ENCODE data around the gene CACNB4.

CACNB4 gene

DNA sequence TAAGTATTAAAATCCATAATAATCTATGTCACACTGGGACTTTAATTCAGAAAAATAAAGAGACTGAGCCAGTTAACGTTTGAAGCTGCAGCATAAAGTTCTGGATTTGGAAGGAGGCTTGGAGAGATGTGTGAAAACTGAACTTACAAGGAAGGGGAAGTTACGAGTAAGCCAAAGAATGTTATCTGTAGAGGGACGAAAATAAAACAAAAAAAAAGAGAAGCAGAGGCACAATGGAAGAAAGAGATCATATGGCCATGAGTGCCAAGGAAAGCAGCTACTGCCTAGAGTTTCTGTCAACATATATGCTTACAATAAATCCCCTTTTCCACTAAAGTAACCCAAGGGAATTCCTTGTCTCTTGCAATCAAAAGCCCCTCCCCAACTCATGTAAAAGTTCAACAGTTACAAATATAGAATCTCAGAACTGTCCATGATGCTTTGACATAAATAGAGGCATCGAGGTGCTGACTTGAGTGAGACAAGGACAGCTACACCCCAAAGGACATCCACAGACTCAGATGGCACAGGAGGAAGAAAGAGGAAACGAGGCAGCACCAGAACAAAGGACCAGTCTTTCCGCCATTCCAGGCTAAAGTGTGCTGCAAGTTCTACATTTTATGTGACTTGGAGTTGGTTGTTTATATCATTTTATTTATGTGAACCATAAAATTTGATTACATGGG is 254.5 kb downstream of the CACNB4 start:
- DNase-seq, result no peak

DNA sequence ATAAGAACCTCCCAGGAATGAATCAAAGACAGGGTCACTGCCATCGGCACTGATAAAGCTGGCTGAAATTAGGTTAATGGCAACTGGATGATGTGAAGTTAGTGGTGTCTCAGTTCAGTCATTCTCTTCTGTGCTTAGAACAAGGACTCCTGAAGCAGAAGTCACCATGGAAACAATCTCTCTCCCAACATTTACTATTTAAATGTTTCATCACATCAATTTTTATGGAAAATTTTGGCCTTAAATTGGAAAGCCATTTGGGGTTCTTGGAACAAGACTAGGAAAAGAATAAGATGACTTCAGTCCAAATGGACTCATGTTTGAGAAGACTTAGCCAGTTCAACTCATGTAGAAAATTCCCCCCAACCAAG is 255.2 kb downstream of the CACNB4 start:
- no peak for DNase-seq

DNA sequence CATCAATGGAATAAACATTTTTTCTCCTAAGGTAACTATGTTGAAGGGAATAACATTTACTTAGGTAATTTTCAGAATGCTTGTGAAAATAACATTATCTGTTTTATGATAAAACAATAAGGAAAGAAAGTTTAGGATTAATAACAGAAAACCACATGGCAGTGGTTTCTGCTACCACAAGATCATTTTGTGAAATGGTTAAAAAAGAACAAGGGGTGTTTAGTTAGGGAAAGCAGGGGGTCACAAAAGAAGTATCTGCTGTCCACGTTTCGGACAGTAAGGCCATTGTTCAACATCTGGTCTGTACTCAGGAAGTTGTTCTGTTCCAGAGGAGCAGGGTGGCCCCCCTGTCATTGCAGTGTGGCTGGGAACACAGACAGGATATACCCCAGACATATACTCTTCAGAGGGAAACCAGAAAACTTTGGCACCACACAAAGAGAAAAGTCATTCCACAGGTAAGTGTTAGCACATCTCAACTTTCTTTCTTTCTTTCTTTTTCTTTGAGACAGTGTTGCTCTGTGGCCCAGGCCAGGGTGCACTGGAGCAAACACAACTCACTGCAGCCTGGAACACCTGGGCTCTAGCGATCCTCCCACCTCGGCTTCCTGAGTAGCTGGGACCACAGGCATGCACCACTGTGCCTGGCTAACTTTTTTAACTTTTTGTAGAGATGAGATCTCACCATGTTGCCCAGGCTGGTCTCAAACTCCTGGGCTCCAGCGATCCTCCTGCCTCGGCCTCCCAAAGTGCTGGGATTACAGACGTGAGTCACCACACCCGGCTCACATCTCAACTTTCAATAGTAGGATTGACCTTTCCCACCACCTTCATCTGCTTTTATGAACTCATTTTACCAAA is 255.8 kb downstream of the CACNB4 start:
- no peak for DNase-seq

DNA sequence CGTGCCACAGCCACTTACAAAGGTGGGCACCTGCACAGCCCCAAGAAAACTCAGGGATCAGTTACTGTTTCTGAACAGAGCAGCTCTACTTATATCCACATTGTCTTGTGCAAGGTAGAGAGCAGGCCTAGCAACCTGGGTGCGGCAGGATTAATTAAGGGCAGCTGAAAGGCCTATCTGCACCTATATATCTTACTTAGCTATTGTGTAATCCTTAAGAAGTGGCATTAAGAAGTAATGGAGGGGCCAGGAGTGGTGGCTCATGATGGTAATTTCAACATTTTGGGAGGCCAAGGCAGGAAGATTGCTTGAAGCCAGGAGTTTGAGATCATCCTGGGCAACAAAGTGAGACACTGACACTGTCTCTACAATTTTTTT is 257.8 kb downstream of the CACNB4 start:
- DNase-seq, result no peak

DNA sequence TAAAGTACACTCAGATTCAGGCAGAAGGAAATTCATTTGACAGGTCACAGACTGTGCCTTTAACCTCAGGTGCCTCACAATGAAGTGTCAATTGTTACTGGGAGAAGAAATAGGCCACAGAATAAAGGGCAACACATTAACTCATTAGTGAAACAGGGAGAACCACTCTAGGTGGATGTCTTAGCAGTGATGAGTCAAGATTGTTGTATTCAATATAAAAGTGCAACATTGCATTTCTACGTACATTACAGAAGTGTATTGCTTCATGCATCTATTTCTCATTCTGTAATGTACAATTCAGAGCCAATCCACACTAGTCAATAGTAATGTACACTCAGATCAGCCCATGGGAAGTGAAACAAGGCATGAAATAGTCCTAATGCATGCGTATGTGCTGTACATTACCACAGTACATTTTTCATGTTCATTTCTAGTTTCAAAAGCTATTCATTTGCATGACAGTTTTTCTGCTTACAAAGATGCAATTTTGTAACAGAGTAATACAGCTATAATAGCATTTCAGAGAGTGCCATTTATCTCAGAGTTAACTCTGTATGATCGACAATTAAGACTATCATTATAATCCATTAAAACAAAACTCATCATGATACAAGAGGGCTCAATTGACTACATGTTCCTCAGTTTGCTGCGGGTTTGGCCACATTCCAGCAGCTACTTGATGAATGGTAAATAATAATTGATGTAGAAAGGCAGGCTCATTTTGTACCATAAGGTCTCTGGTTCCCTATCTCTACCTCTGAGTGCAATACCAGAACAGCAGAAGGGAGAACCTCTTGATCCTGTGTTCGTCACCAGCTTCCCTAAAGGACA is 258.4 kb downstream of the CACNB4 start:
- DNase-seq, result no peak

DNA sequence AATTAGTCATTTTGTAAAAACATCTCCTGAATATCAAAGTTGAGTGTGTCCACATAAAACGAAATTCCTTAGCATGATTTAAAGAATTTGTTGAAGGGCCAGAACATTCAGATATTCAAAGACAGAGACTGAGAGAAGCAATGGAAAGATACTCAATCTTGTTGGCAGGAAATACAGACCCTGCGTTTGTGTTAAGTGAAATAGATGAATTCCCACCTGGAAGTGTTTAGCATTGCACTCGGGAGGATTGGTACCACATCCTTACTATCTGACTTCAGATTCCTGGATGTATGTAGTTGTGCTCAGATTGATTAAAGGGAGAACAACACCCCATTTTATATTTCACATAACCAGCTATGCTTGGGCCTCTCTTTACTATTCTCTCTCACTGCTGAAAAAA is 260.9 kb downstream of the CACNB4 start:
- no peak for DNase-seq

DNA sequence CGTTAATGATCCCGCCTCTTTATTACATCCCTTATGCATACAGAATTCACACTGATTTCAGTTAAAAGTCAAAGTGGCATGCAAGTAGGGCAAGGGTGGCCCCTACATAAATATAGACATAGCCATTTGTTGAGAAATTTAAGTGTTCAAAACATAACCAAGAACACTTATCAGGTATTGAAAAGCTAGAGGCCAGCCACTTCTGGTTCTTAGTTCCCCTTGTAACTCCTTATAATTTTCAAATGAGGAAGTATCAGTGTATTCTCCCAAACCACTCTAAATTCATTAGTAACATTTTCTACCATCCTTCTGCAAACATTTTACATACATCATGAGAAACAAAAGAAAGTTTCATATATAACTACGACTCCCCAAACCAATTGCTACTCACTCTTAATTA is 264.9 kb downstream of the CACNB4 start:
- no peak for DNase-seq

DNA sequence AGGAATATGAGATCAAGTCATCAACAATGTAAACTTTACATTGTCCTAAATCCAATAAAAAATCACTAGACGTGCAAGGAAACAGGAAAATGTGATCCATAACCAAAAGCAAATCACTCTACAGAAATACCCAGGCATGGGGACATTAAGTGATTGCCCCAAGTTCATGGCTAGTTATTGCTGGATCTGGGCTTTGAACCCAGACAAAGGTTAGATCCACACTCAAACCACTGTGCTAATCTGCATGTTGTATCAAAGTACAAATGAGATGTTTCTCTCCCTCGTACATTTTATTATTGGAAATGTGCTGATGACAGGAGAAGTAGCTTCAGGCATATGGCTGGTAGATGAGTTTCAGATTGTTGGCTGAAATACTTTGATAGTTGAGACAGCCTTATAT is 267.9 kb downstream of the CACNB4 start:
- DNase-seq, result no peak

DNA sequence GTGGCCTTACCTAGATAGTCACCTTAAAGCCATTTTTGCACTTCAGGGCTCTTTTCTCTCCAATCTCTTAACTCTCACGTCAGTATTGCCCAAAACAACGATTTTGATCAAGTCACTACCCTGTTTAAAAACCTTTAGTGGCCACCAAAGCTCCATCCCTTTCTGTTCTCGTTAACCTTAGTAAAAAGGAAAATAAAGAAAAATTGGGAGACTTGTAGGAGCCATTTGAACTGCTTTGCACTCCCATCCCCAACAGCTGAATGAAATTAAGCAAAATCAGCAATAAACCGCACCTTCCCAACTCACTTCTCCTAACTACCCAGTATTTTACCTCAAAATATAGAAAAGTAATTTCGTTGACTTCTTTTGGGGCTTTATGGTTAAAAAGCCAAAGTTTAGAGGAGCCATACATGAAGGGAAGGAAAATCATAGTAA is 269.9 kb downstream of the CACNB4 start:
- no peak for DNase-seq

DNA sequence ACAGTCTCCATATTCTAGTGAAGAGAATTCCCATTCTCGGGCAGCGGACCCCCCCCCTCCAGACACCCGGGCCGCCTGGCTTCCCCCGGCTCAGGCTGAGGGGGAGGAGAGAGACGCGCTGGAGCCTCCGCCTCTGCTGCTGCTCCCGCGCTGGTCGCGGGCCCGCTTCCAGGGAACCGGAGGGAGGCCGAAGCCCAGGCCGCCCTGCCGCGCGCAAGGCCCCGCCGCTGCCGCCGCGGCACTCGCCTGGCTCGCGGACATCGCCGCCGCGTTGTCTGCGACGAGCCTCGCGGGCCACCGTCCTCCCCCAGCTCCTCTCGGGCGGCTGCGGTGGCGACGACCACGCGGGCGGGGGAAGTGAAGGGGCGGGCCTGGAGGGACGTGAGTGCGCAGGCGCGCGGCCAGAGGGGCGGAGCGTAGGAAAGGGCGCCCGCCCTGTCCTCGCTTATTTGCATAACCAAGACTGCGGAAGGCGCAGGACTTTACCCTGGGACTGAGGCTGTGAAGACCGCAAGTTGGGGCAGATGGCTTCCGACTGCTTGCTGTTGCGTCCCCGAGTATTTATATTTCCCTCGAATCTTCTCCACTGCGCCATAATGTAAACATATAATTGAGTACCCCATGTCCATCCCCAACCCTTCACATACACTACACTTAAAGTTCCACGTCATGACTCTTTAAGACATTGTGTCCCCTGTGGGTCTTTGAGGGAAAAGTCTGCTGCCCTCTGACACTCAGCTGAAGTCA is 270.5 kb downstream of the CACNB4 start, which contains the start of gene ARL5A:
TSS of gene ARL5A (minus strand) at position 279 of the 747 bp plus-strand sequence. CDS start at position 34, 245 bp downstream.
- peak; percentile 83 for DNase-seq

DNA sequence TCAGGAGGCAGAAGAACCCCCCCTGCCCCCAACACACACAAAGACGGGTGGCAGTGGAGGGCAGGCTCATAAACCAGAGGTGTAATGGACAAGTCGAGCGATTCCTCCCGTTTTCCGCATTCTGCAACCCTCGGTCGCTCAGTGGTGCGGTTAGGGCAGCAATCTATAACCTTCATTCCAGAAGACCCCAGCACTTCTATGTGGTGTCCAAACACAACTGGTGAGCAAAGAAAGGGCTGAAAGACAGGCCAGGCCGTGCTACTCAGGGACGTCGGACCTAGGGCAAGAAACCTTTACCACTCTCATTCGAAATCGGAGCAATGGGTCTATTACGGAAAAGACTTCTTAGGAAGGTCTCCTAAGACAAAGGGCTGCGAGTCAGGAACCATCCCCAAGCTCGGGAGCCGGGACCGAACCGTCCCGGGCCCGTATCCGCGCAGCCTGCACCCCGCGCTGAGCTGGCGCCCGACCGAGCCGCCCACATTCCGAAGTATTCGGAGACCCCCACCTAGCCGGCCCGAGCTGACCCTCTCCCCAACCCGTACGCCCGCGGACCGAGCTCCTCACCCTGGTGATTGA is 271.2 kb downstream of the CACNB4 start:
- no peak for DNase-seq

DNA sequence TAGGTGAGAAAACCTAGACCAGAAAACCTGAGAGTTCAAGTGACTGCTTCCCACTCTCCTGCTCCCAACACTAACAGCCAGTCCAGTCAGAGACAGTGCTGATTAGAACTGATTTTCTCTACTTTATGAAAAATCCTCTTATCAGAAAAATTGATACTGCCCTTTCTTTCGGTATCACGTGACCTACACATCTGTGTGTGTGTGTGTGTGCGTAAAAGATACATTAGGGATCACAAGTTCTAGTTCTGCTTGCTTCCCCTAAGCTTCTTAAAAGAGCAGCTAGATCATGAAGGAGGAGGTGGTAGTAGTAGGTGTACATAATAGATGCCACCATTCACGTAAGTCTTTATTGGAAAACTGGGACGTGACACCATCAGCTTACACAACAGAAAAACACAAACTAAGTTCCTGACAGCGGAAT is 272.1 kb downstream of the CACNB4 start:
- DNase-seq, result no peak

DNA sequence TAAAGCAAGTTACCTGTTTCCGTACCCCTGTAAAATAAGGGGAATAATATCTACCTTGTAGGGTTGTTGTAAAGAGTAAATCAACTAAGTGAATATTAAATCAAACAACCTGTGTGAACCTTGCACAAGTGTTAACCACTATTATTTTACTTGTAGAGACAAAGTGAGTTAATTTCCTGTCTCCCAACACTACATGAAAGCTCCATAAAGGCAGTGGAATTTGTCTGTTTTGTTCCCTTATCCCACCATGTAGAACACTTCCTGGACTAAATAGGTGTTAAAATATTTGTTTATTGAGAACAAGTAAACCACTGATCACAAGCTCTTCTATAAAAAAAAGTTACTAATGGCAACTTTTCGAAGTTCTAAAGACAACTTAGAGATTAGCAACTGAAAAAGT is 274.0 kb downstream of the CACNB4 start:
- no peak for DNase-seq

DNA sequence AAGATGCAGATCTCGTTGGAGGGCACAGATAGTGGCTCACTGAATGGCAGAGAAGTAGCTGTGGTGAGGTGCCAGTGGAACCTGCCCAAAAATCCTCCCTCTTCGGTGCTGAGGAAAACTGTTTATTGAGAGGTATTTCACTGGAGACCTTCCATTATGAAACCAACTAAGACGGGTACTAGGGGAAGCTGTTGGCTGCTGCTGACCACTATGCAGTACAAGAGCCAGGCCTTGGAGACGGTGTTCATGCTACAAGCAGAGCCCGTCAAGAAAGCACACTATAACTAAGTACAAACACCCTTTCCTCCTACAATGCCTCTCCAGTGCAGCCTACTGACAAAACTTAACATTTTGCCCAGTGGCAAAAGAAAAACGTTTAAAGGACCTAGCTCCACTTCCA is 275.2 kb downstream of the CACNB4 start:
- DNase-seq, result no peak

DNA sequence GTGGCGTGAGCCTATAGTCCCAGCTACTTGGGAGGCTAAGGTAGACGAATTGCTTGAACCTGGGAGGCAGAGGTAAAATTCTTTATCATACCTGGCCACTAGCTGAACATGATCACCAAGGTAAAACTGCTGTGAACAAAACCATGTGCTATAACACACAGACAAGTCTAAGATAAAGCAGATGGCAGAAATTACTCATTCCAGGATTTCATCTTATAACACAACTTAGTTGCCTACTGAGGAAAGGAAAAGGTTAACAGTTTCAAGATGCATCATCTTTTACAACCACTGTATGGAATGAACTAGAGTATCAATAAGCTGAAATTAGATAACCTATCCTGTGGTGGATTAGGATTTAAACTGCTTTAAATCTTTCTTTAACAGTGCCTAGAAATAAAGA is 278.9 kb downstream of the CACNB4 start:
- DNase-seq, result no peak

DNA sequence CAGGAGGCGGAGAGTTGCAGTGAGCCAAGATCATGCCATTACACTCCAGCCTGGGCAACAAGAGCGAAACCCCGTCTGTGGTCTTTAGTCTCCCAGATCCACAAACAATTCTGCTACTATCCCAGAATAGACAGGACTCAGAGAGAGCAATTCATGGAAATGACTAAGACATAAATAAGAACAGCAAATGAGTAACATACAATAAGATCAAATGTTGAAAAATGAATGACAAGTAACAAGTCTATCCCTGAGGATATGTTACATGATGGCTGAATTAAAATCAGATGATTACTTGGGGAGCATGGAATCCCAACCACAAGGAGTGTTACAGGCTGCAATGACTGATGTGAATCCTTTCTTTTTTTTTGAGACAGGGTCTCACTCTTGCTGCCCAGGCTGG is 280.9 kb downstream of the CACNB4 start:
- DNase-seq, result no peak

DNA sequence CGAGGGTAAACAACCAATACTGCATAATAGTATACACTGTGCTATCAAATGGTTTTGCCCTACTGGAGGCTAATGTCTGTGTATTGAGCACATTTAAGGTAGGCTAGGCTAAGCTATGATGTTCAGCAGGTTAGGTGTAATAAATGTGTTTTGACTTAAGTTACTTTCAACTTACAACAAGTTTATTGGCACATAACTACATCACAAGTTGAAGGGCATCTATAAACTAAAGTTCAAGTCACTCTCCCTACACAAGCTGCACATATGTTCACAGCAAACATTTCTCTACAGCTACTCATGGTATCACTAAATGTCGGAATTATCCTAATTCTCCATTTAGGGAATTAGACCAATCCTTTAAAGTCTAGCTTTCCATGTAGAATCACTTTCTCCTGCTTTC is 282.0 kb downstream of the CACNB4 start:
- DNase-seq, result no peak

DNA sequence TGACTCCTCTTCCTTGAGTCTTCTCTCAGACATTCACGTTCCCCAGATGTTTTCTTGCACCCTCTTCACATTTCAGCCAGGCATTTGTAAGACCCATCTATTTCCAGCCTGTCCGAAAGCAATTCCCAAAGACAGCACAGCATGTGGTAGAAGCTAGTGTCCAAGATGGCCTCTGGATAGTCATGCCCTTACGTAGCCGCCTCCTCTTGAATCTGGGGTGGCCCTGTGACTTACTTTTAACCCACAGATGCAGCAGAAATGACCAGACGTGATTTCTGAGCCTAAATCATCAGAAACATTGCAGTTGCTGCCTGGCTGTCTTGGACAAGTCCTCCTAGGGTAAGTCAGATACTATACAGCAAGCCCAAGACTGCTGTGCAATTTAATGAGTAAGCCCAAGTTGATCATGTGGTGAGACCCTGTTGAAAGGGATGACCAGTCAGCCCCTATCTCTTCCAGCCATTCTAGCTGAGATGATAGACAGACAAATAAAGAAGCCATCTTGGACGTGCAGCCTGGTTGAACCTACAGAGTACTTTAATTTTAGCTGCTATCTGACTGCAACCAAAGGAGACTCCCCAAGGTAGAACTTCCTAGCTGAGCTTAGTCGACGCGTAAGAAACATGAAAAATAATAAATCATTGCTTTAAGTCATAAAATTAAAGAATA is 282.9 kb downstream of the CACNB4 start:
- no peak for DNase-seq

DNA sequence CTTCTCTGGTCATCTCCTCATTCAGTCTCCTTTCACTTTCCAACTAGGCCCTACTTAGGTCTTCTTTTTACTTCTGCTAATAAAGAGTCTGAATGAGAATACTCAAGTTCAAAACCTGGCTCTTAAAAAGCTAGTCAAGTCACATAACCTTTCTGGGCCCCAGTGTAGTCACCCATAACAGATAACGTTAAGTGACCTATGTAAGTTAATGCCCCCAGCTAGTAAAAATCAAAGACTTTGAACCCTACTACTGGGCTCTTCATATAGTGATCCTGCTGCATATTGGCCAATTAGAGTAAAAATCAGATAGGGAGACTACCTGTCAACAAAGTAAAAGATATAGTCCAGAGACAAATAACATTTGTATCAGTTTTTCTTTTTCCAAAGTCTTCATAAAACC is 288.4 kb downstream of the CACNB4 start:
- no peak for DNase-seq

DNA sequence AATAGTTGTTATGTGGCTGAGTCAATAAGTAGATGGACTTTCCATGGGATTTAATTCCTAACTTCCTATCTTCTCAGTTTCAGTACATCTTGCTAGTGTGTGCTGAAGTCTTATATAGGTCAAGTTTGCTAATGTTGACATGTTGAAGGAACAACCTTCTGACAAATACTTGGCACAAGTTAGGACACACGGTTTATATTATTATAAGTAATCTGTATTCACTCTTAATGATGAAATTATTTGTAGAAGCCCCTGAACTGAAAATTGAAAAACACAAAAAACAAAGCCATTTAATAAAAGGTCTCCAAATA is 289.8 kb downstream of the CACNB4 start:
- DNase-seq, result no peak

DNA sequence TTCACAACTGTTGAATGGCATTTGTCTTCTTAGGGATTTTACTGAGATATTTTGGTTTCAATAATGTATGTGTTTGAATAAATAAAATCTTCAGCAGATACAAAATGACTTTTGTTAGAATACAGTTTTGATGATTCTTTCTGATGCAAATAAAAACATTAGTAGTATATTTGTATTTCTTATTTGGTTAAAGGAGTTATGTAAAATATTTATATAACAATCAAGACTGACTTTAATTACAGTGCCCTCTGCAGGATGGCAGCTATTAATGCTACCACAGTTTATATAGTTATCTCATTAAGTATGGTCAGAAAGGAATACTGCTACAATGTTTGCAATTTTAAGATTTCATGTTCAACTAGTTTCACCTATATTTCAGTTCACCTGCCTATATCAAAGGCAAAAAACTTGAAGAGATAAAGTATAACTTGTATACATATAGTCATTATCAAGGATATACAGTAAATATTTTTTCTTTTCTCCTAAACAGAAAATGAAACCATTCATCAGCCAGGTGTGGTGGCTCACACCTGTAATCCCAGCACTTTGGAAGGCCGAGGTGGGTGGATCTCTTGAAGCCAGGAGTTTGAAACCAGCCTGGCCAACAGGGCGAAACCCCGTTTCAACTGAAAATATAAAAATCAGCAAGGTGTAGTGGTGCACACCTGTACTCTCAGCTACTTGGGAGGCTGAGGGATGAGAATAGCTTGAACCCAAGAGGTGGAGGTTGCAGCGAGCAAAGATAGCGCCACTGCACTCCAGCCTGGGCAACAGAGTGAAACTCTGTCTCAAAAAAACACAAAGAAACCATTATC is 290.4 kb downstream of the CACNB4 start:
- DNase-seq, result no peak

Measured in NCI-H226 (cell line).